Hepatocyte (in vitro differentiated cells): ENCODE measurements around the gene HTR2B.

Experiments
- EZH2 ChIP-seq: fragments of 200-600 bp; sonication (generic); IDR thresholded peaks from 2 replicates; pipeline ENCODE4 v1.6.1; 2016; ENCODE audit warnings: antibody characterized with exemption, mild to moderate bottlenecking, borderline replicate concordance
- EZH2phosphoT487 ChIP-seq: fragments of 200-600 bp; sonication (generic); IDR thresholded peaks from one replicate; pipeline ENCODE4 v1.6.1; 2018; ENCODE audit warnings: antibody characterized with exemption, mild to moderate bottlenecking, low read depth, moderate library complexity; ENCODE audit not compliant: unreplicated experiment, severe bottlenecking
- TF ChIP-seq, protein P1 (sequence below): fragments of 200-600 bp; sonication (generic); IDR thresholded peaks from 2 replicates; pipeline ENCODE4 v1.5.1; 2016; ENCODE audit warnings: antibody characterized with exemption, mild to moderate bottlenecking; ENCODE audit not compliant: poor library complexity

DNA sequence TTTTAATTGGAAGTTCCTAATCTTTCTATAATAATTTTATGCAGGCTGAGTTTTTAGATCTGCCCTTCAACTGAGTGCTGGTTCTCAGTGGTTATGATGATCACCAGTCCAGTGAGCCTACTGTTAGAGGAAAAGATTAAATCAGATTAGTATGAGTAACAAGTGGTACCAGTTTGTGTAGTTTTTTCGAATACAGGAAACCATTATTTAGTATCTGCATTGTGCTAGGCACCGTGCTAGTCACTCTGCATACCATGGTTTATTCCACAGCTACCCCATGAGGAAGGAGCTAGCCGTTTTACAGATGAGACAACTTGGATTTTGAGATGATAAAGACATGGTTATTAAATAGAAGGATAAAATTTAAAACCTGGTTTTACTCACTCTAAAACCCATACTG lies 62.1 kb downstream of the HTR2B start:
- TF ChIP-seq, protein P1, sequence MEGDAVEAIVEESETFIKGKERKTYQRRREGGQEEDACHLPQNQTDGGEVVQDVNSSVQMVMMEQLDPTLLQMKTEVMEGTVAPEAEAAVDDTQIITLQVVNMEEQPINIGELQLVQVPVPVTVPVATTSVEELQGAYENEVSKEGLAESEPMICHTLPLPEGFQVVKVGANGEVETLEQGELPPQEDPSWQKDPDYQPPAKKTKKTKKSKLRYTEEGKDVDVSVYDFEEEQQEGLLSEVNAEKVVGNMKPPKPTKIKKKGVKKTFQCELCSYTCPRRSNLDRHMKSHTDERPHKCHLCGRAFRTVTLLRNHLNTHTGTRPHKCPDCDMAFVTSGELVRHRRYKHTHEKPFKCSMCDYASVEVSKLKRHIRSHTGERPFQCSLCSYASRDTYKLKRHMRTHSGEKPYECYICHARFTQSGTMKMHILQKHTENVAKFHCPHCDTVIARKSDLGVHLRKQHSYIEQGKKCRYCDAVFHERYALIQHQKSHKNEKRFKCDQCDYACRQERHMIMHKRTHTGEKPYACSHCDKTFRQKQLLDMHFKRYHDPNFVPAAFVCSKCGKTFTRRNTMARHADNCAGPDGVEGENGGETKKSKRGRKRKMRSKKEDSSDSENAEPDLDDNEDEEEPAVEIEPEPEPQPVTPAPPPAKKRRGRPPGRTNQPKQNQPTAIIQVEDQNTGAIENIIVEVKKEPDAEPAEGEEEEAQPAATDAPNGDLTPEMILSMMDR = no peak
- no peak for TF ChIP-seq EZH2phosphoT487
- no peak for TF ChIP-seq EZH2
